GM12878 (cell line): Measurements from ENCODE around the gene HADHA. TPM values are rescaled to one million over a fixed set of nuclear protein-coding genes. Genes with fewer than 3 reads are reported as not detected.

Experiments
- ATAC-seq: fragments of 200-7000 bp; cut with Tn5 transposase; 3 replicates; pipeline ENCODE4 v1.9.1; 2020; ENCODE audit warnings: mild to moderate bottlenecking, moderate library complexity
- BruUV-seq: library from RNA; stranded (reverse); fragments of 400-500 nt; replicated peaks from 2 replicates; lab custom pipeline; 2021; lab: Mats Ljungman, UMichigan
- CTCF ChIA-PET: fragments of 300-600 bp; sonication (Branson Sonifier 250); formaldehyde crosslinking; extraction: SDS; loops from one replicate; lab custom pipeline; 2021; ENCODE audit warnings: inconsistent platforms; lab: Yijun Ruan, JAX
- POLR2A ChIA-PET: fragments of 350-600 bp; formaldehyde crosslinking; extraction: SDS; loops from one replicate; lab custom pipeline; 2021; ENCODE audit warnings: inconsistent platforms; lab: Charles Lee
- RAD21 ChIA-PET: fragments of 300-600 bp; sonication (Branson Sonifier 250); formaldehyde crosslinking; loops from one replicate; lab custom pipeline; 2023; ENCODE audit warnings: antibody characterized with exemption; ENCODE audit not compliant: unreplicated experiment; lab: Charles Lee
- SMC1A ChIA-PET: fragments of 300-600 bp; sonication (Branson Sonifier 250); formaldehyde crosslinking; loops from one replicate; lab custom pipeline; 2023; ENCODE audit not compliant: unreplicated experiment, uncharacterized antibody; lab: Charles Lee
- DNase-seq: peaks from one replicate; pipeline ENCODE4 v3.0.0-alpha.2; 2011; ENCODE audit warnings: low read depth, low spot score
- FAIRE-seq: peaks from 3 replicates; lab custom pipeline; 2011; peaks lifted over from hg19 to GRCh38; lab: Jason Lieb, UNC
- H2AFZ ChIP-seq: 2 replicates; pipeline ENCODE4 v1.6.0; 2011; ENCODE audit warnings: low read depth, low read length, control low read depth; ENCODE audit not compliant: control insufficient read depth
- H3K27ac ChIP-seq: 2 replicates; pipeline ENCODE4 v1.5.1; 2011; ENCODE audit warnings: control low read depth; ENCODE audit not compliant: control insufficient read depth, insufficient read depth
- H3K27me3 ChIP-seq, 2 experiments: replicated peaks in 1 of 2; 2 replicates each; pipeline versions ENCODE4 v1.6.0 to v1.6.1; 2011; ENCODE audit warnings: low read length in 1 of 2; ENCODE audit not compliant: control insufficient read depth in 2 of 2, insufficient read depth in 2 of 2
- H3K36me3 ChIP-seq, 2 experiments: 2 replicates each; pipeline ENCODE4 v1.5.1; 2011; ENCODE audit warnings: low read length in 1 of 2; ENCODE audit not compliant: control insufficient read depth in 2 of 2, insufficient read depth in 2 of 2
- H3K4me1 ChIP-seq: 2 replicates; pipeline ENCODE4 v1.6.1; 2011; ENCODE audit warnings: mild to moderate bottlenecking, low read length, moderate library complexity, mixed read lengths; ENCODE audit not compliant: control insufficient read depth, insufficient read depth
- H3K4me2 ChIP-seq: 2 replicates; pipeline ENCODE4 v1.6.0; 2011; ENCODE audit warnings: control low read depth; ENCODE audit not compliant: control insufficient read depth, insufficient read depth
- H3K4me3 ChIP-seq: fragments of 200-600 bp; sonication (generic); 2 replicates; pipeline ENCODE4 v1.5.1; 2016
- H3K79me2 ChIP-seq: 2 replicates; pipeline ENCODE4 v1.6.0; 2011; ENCODE audit warnings: low read length; ENCODE audit not compliant: control insufficient read depth, insufficient read depth
- H3K9ac ChIP-seq: 2 replicates; pipeline ENCODE4 v1.8.0; 2011; ENCODE audit warnings: low read length, control low read depth, mixed read lengths; ENCODE audit not compliant: control insufficient read depth, insufficient read depth
- H3K9me3 ChIP-seq: replicated peaks from 3 replicates; pipeline ENCODE4 v1.5.1; 2011; ENCODE audit warnings: mild to moderate bottlenecking, low read length; ENCODE audit not compliant: control insufficient read depth, insufficient read depth
- H4K20me1 ChIP-seq: 2 replicates; pipeline ENCODE4 v1.6.0; 2011; ENCODE audit not compliant: control insufficient read depth, insufficient read depth
- ATF7 ChIP-seq: fragments of 450-650 bp; IDR thresholded peaks from 2 replicates; pipeline ENCODE4 v1.6.1; 2016; ENCODE audit warnings: low read depth, mild to moderate bottlenecking
- CBX3 ChIP-seq: fragments of 200-600 bp; sonication (generic); IDR thresholded peaks from 2 replicates; pipeline ENCODE4 v1.6.1; 2016; ENCODE audit warnings: low read depth, borderline replicate concordance
- DPF2 ChIP-seq: fragments of 450-650 bp; IDR thresholded peaks from 2 replicates; pipeline ENCODE4 v1.6.1; 2017; ENCODE audit warnings: mild to moderate bottlenecking
- E2F4 ChIP-seq: IDR thresholded peaks from 2 replicates; pipeline ENCODE4 v1.6.1; 2012; ENCODE audit warnings: low read depth, low read length, improper control_type of control experiment
- IRF4 ChIP-seq: IDR thresholded peaks from 2 replicates; pipeline ENCODE4 v1.6.1; 2011; ENCODE audit warnings: low read depth, low read length
- JUNB ChIP-seq: IDR thresholded peaks from 2 replicates; pipeline ENCODE4 v1.6.1; 2016; ENCODE audit warnings: antibody characterized with exemption, mild to moderate bottlenecking
- NR2F1 ChIP-seq: fragments of 450-650 bp; conservative IDR thresholded peaks from 2 replicates; pipeline ENCODE4 v1.6.1; 2017; ENCODE audit warnings: mild to moderate bottlenecking
- REST ChIP-seq: IDR thresholded peaks from 2 replicates; pipeline ENCODE4 v1.6.1; 2012; ENCODE audit warnings: mild to moderate bottlenecking, low read depth, low read length
- RFX5 ChIP-seq: IDR thresholded peaks from 2 replicates; pipeline ENCODE4 v1.6.1; 2011; ENCODE audit warnings: low read depth, low read length, improper control_type of control experiment
- SPI1 ChIP-seq: IDR thresholded peaks from 2 replicates; pipeline ENCODE4 v1.6.1; 2011; ENCODE audit warnings: low read depth, mild to moderate bottlenecking, low read length, moderate library complexity, borderline replicate concordance; ENCODE audit not compliant: insufficient read depth
- WGBS: methylation state at CpG from one replicate; pipeline ENCODE4 v1.1.6; 2016; ENCODE audit warnings: low lambda C conversion rate; ENCODE audit not compliant: insufficient replicate concordance, insufficient coverage; ENCODE audit errors: missing lambda C conversion rate; 5-methylcytosine and 5-hydroxymethylcytosine counted together
- in situ Hi-C: fragments of 300-500 bp; cut with MboI; formaldehyde crosslinking; loops from 9 replicates; pipeline ENCODE4 v1.14.3; 2018; ENCODE audit warnings: mixed read lengths
- intact Hi-C: fragments of 100-400 bp; cut with micrococcal nuclease; formaldehyde crosslinking; loops from one replicate; pipeline ENCODE4 v1.14.2; 2022; ENCODE audit not compliant: unreplicated experiment
- polyA plus RNA-seq, 11 experiments: library from polyadenylated mRNA; depleted of rRNA in 4 of 11; unstranded in 6 of 11; stranded (reverse) in 5 of 11; fragments of >200 nt; fragmentation: Nextera tagmentation in 4 of 11; fragmentation: Illumina TruSeq in 1 of 11; extraction: Ambion mirVana in 4 of 11; extraction: Trizol in 1 of 11; gene quantifications; 1 replicate in 1 of 11; 2 replicates in 10 of 11; pipeline versions ENCODE4 v1.2.1 to v1.2.3, GENCODE V29; 2011 to 2016; ENCODE audit warnings: inconsistent platforms in 2 of 11, missing spikeins in 2 of 11, low read depth in 1 of 11
- total RNA-seq, 4 experiments: library from RNA; depleted of rRNA in 3 of 4; stranded (reverse); fragments of >200 nt in 3 of 4; fragmentation: Illumina TruSeq in 1 of 4; extraction: Trizol in 1 of 4; gene quantifications; 2 replicates each; pipeline versions ENCODE4 v1.2.1 to v1.2.3, GENCODE V29; 2013 to 2021
- TF ChIP-seq, protein P1 (sequence below): fragments of 150-350 bp; IDR thresholded peaks from 2 replicates; pipeline ENCODE4 v1.6.1; 2016; ENCODE audit warnings: low read depth, low read length
- TF ChIP-seq, protein P2 (sequence below): fragments of 450-650 bp; IDR thresholded peaks from 2 replicates; pipeline ENCODE4 v1.6.1; 2018; ENCODE audit warnings: mild to moderate bottlenecking, low read depth, moderate library complexity; ENCODE audit not compliant: partially characterized antibody

The HADHA gene
- total and polyA plus RNA-seq, 10 of the 15 experiments (the other 5 are each of a cell fraction or from before 2014, with no cell fraction given), result 109 to 207 (median 165) TPM

DNA sequence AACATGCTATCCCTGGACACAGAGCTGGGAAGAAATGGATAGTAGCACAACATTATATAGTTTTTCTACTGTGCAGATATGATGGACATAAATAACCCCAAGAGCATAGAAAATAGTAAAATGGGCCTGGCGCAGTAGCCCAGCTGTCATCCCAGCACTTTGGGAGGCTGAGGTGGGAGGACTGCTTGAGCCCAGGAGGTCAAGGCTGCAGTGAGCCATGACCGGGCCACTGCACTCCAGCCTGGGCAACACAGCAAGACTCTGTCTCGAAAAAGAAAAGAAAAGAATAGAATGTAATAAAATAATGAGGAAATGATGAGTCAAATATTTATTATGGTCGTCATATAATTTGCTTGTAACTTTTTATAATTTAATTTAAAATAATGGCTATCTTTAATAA lies 79.0 kb downstream of the HADHA start (continued):
- no peak for TF ChIP-seq REST
- TF ChIP-seq, protein P1, sequence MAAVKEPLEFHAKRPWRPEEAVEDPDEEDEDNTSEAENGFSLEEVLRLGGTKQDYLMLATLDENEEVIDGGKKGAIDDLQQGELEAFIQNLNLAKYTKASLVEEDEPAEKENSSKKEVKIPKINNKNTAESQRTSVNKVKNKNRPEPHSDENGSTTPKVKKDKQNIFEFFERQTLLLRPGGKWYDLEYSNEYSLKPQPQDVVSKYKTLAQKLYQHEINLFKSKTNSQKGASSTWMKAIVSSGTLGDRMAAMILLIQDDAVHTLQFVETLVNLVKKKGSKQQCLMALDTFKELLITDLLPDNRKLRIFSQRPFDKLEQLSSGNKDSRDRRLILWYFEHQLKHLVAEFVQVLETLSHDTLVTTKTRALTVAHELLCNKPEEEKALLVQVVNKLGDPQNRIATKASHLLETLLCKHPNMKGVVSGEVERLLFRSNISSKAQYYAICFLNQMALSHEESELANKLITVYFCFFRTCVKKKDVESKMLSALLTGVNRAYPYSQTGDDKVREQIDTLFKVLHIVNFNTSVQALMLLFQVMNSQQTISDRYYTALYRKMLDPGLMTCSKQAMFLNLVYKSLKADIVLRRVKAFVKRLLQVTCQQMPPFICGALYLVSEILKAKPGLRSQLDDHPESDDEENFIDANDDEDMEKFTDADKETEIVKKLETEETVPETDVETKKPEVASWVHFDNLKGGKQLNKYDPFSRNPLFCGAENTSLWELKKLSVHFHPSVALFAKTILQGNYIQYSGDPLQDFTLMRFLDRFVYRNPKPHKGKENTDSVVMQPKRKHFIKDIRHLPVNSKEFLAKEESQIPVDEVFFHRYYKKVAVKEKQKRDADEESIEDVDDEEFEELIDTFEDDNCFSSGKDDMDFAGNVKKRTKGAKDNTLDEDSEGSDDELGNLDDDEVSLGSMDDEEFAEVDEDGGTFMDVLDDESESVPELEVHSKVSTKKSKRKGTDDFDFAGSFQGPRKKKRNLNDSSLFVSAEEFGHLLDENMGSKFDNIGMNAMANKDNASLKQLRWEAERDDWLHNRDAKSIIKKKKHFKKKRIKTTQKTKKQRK, result no peak
- TF ChIP-seq RFX5, result no peak
- TF ChIP-seq, all 136 proteins: peak for 0

DNA sequence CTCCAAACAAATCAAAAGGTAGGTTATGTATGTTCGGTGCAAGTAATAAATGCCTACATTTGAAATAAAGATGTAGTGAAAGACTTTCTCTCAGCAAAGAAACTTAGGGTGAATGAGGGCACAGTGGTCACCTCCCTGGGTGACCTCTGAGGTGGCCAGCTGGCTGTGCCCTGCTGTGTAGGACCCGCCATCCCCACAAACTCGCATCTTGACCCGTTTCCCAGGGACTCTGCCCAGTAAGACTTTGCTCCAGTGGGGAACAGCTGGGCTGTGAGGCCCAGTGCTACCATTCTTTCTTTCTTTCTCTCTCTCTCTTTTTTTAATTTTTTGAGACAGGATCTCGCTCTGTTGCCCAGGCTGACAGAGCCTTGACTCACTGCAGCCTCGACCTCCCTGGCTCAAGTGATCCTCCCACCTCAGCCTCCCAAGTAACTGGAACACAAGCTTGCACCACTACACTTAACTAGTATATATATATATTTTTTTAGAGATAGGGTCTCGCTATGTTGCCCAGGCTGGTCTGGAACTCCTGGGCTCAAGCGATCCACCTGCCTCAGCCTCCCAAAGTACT lies 79.7 kb downstream of the HADHA start:
- BruUV-seq, result no TSS peak
- ChIA-PET CTCF (interaction anchor here (0.7 kb wide), 1 partner anchor 82 kb away, joined by 3 read pairs; no protein-coding TSS in a partner anchor), SMC1A (no interaction called here), RAD21 (no interaction called here), POLR2A (interaction anchor here (0.6 kb wide), 1 partner anchor 82 kb away, joined by 6 read pairs; no protein-coding TSS in a partner anchor)
- no peak overlapping the region for H3K9ac ChIP-seq
- no peaks in the 10 kb centered on the region for H3K36me3 ChIP-seq
- H3K27ac ChIP-seq, result no peak overlapping the region
- no peaks in the 10 kb centered on the region for H3K9me3 ChIP-seq
- H3K4me2 ChIP-seq, result no peak overlapping the region
- DNase-seq (no peak), FAIRE-seq (no peak), ATAC-seq (no peak)
- intact Hi-C loops, result no loop called here
- H3K79me2 ChIP-seq, result no peaks in the 10 kb centered on the region
- H3K4me1 ChIP-seq, result no peaks in the 10 kb centered on the region; the same call in 1 of the 2 replicates
- no peaks in the 10 kb centered on the region for H3K27me3 ChIP-seq
- in situ Hi-C loops, result no loop called here
- H3K4me3 ChIP-seq, result no peak overlapping the region
- 73% methylated on average over 8 of the region's 8 CpGs for WGBS
- no peak overlapping the region for H2AFZ ChIP-seq
- H4K20me1 ChIP-seq, result no peaks in the 10 kb centered on the region
- TF ChIP-seq NR2F1 (no peak), CBX3 (no peak), SPI1 (no peak), DPF2 (no peak), E2F4 (no peak), IRF4 (no peak), JUNB (no peak), ATF7 (no peak)
- TF ChIP-seq, protein P2, sequence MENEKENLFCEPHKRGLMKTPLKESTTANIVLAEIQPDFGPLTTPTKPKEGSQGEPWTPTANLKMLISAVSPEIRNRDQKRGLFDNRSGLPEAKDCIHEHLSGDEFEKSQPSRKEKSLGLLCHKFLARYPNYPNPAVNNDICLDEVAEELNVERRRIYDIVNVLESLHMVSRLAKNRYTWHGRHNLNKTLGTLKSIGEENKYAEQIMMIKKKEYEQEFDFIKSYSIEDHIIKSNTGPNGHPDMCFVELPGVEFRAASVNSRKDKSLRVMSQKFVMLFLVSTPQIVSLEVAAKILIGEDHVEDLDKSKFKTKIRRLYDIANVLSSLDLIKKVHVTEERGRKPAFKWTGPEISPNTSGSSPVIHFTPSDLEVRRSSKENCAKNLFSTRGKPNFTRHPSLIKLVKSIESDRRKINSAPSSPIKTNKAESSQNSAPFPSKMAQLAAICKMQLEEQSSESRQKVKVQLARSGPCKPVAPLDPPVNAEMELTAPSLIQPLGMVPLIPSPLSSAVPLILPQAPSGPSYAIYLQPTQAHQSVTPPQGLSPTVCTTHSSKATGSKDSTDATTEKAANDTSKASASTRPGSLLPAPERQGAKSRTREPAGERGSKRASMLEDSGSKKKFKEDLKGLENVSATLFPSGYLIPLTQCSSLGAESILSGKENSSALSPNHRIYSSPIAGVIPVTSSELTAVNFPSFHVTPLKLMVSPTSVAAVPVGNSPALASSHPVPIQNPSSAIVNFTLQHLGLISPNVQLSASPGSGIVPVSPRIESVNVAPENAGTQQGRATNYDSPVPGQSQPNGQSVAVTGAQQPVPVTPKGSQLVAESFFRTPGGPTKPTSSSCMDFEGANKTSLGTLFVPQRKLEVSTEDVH, result no peak
